ENCODE measurements around the gene AGAP2. TPM values are rescaled to one million over a fixed set of nuclear protein-coding genes. Genes with fewer than 3 reads are reported as not detected.

The AGAP2 gene
- total RNA-seq, 1 donor from 2014 or later: under 0.01 TPM

- no peak for DNase-seq (ENCODE audit: low read depth)
- peak overlapping the region; percentile 50 for H3K4me3 ChIP-seq (ENCODE audit: low read depth, low read length)
- no peak for TF ChIP-seq CTCF (conservative IDR thresholded peaks at IDR 0.05; ENCODE audit: low read depth, low read length)
Observed at GRCh38 chr12:57752668-57753000, 14.1 kb upstream of the AGAP2 start.

GRCh38 chr12:57751788-57752667, 13.5 kb upstream of the AGAP2 start, which contains the start of gene CDK4:
TSS of gene CDK4 (minus strand) at chr12:57752310. CDS start at chr12:57751717, 593 bp downstream.
- DNase-seq (ENCODE audit: low read depth): peak; percentile 87
- no peak for TF ChIP-seq CTCF (conservative IDR thresholded peaks at IDR 0.05; ENCODE audit: low read depth, low read length)
- peak within 1 kb of the TSS; percentile 82 for H3K4me3 ChIP-seq (ENCODE audit: low read depth, low read length)

GRCh38 chr12:57751432-57751787, 12.9 kb upstream of the AGAP2 start:
- peak overlapping the region; percentile 82 for H3K4me3 ChIP-seq (ENCODE audit: low read depth, low read length)
- no peak for DNase-seq (ENCODE audit: low read depth)
- TF ChIP-seq CTCF (conservative IDR thresholded peaks at IDR 0.05; ENCODE audit: low read depth, low read length): no peak

- H3K4me3 ChIP-seq (ENCODE audit: low read depth, low read length): peak overlapping the region; percentile 82
- no peak for TF ChIP-seq CTCF (conservative IDR thresholded peaks at IDR 0.05; ENCODE audit: low read depth, low read length)
- no peak for DNase-seq (ENCODE audit: low read depth)
Observed at GRCh38 chr12:57750561-57751431, 12.3 kb upstream of the AGAP2 start.

GRCh38 chr12:57749061-57749460, 10.5 kb upstream of the AGAP2 start:
- no peak for TF ChIP-seq CTCF (conservative IDR thresholded peaks at IDR 0.05; ENCODE audit: low read depth, low read length)
- no peak for DNase-seq (ENCODE audit: low read depth)
- no peak overlapping the region for H3K4me3 ChIP-seq (ENCODE audit: low read depth, low read length)

GRCh38 chr12:57746025-57746424, 7.5 kb upstream of the AGAP2 start:
- DNase-seq (ENCODE audit: low read depth): no peak
- H3K4me3 ChIP-seq (ENCODE audit: low read depth, low read length): peak overlapping the region; percentile 79
- TF ChIP-seq CTCF (conservative IDR thresholded peaks at IDR 0.05; ENCODE audit: low read depth, low read length): no peak

Data from epithelial cell of proximal tubule (primary cell).